Activated CD8-positive, alpha-beta memory T cell treated with anti-CD3 and anti-CD28 coated beads, Interleukin-2, amount 50 U/mL, for 24 hours (primary cell): ENCODE measurements around the gene CEP128.

ENCODE experiments used
- DNase-seq: peaks from one replicate; pipeline ENCODE4 v3.0.0-alpha.2; 2020; ENCODE audit errors: extremely low read depth

Gene CEP128

DNA sequence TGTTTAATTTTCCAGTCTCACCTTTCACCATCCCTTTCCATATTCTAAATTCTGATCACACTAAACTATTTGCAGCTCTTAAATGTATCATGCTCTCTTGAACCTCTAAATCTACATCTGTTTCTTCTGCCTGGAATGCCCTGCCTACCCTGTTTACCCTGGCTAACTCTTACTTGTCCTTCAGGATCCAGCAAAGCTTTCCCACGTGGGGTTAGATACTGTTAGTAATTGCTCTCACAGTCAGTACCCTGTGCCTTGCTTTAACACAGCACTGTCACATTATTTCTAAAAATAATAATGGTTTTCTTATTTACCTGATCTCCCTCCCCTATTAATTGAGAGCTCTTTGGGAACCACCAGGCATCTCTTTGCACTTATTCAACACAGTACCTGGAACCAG is 333.0 kb downstream of the CEP128 start:
- no peak for DNase-seq

DNA sequence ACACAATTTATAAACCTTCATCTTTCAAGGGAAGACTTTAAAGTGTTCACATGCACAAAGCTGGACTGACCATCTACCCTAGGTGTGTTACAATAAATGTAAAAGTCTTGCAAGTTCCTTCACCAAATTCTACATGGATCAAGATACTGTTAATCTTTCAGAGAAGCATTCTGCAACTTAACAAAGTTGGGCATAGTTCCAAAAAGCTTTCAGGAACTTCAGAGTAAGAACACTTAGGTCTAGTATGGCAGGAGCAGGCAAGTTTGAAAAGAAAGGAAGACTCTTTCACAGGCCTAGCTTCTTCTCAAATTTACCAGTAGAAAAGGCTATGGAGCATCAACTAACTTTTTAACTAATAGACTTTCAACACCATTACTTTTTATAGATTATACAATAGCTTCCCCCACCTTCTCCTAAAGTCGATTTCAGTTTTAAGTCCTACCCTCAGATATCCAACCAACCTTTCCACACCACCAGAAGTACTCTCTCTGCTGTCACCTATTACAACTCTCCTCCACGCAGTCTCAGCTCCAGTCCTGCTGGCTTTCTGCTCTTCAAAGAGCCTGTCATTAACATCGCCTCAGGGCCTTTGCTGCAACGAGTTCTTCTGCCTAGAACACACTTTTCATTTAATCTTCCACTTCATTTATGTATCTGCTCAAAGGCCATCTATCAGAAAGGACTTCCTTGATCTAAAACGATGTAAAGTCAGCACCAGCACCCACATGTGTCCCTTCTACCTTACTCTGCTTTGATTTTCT is 333.9 kb downstream of the CEP128 start:
- no peak for DNase-seq

DNA sequence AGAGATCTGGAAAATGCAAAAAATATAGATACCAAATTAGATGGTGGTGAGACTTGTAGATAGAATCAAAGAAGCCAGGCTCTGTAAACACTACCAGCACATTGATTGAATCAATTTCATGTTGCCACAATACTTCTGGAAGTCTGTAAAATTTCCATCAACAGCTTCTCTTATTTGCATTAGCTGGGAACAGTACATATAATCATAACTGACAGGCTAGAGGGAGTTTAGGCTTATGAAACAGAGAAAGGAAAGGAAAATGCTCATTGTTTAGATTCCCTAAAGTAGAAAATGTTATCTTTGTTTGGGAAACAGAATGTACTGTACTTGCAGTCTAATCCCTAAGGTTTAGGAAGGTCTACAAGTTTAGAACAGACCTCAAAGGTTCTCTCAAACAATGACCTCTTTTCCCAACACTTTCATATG is 335.2 kb downstream of the CEP128 start:
- DNase-seq = no peak

DNA sequence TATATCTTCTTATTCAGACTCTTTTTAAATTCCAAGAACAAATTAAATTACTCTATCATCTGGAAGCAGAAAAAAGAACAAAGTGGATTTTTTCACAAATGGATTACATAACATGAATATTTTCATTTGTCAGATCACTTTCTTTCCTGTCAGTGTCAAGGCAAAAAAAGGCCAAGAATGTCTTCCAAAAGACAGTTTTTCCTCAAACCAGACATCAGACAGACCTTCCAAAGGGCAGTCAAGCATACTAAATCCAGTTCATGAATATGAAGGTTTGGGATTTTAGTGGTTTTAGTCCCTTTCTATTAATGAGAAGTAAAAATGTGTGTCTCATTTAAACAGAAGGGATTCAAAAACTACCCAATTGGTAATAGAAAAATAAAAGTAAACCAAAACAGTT is 336.0 kb downstream of the CEP128 start:
- no peak for DNase-seq

DNA sequence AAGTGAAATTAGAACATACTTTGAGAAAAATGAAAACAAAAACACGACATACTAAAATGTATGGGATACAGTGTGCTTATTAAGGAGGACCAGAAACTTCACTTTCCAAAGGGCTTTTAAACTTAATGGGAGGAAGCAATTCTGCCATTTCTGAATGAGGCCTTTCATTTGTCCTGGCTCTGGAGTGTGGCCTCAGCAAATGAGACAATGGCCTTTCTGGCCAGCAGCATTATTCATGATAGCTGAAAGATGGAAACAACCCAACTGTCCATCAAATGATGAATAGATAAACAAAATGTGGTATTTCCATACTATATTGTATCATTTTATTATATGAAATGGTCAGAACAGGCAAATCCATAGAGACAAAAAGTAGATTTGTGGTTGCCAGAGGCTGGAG is 338.6 kb downstream of the CEP128 start:
- no peak for DNase-seq

DNA sequence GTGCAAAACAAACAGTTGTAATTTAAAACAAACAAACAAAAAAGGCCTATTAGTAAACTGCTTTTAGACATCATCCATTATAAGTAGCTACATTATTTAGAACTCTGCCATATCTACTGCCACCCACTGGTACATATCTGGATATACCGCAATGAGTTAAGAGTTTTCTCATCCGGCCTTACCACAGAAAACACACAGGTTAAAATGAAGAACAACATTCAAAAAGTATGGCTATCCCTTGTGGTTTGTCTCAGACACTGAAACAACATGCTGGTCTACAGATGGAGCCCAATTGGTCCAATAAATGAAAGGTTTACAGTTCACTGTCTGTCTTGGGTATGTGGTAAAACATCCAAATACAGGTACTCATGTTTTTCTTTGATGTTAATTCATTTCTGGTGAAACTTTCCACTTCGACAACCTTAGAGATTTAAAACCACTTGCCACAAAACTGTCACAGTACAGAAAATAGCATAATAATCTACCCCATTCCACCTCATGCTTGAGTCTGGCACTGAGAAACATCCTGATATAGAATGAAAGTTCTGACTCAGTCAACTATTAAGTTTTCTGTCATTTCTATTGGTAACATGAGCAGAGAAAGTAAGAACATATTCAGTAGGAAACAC is 354.3 kb downstream of the CEP128 start:
- no peak for DNase-seq

DNA sequence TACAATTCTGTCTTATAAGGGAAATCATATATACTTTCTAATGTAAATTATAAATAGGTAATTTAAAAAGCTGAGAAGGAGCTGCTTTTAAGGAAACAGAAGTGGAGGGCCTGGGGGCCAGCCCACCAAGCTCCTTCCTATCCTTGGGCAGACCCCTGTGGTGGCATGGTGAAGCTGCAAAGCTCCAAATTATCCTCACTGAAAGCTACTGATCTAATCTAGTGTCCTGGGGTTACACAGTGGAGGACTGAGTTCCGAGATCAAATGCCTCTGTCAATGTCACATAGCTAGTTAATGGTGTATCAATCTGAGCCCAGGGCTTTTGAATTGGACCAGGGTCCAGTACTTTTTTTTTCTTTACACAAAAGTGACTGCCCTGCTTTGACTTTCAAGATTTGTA is 355.4 kb downstream of the CEP128 start:
- DNase-seq = no peak

DNA sequence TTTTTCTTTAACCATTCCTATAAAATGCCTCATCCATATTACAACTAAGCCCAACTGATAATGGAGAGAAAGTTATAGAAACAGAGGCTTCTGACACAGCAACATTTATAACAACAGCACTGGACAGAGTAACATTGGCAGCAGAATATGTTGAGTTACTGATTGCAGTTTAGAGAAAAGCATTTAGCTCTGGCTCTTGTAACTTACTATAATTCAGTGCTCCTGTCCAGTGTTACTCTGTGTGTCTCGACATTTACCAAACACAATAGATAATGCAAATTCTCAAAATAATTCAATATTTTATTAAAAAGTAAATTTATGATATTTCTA is 356.1 kb downstream of the CEP128 start:
- DNase-seq = no peak

DNA sequence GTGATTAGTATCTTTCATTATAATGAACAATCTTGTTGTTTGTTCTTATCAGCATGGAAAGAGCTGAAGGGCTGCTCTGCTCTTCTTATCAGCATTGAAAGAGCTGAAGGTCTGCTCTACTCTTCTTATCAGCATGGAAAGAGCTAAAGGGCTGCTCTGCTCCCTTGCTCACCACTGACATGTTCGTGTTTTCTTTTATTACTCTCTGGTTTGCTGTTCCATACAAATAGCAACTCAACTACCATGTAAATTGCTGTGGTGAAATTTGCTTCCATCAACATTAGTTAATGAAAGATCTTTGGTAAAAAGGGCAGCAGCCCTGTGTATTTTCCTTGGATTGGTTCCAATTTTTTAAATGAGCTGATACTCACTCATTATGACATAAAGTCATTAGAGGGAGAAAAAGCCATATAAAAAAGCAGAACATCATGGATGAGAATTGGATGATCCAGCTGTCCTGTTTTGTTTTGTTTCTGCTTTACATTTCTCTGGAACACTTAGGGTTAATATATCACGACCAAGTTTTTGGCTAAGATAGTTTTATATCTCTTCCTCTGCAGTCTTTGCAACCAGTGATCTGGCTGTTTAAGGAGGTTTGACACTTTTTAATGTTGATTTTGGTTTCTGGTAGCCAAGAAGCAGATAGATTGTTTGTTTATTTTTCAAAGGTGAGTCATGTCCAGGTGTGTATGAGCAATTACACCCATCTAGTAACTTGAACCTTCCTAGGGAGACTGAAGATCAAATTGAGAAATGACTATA is 356.6 kb downstream of the CEP128 start:
- DNase-seq = no peak

DNA sequence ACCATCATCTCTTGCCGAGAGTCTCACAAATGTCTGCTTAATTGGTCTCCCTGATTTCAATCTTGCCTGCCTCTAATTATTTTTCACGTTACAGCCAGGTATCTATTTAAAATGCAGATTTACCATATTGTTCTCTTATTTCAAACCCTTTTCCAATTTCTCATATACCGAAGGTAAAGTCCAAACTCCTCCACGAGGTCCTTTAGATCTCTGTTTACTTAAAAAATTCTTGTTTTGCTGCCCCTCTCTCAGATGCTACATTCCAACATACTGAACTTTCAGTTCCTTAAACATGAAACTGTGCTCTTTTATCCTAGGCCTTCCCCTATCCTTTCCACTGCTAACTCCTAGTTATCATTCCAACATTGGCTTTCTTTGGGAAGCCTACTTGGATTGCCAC is 363.9 kb downstream of the CEP128 start:
- DNase-seq = no peak

DNA sequence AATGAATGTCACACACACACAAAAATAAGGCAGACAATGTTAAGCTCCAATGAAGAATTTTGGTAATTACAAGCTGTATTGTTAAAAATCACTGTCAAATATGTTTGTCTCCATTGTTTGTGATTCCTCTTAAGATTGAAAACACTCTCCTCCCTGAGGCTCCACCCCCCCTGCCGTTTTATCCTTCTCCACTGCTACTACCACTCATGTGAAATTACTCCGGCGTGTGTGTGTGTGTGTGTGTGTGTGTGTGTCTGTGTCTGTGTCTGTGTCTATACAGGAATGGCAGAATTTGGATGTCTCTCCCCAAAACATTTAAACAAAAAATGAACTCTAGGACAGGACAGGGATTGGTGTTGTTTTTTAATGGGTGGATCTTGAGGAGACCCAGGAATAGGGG is 365.1 kb downstream of the CEP128 start:
- no peak for DNase-seq

DNA sequence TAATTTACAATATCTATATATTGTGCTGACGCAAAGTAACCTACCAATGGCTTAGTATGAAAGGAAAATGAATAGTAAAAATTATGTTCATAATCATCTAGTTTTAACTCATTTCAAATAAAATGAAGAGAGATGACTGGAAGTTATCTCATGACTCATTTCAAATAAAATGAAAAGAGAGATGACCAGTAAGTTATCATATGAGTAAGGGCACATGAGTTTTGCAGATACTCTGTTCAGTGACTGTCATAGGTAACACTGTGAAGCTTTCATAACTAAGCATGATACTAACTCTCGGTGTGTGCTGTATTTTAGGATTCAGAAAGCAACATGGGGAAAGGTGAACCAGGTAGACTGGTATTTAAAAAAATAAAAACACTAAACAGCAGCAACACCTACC is 365.8 kb downstream of the CEP128 start:
- no peak for DNase-seq

DNA sequence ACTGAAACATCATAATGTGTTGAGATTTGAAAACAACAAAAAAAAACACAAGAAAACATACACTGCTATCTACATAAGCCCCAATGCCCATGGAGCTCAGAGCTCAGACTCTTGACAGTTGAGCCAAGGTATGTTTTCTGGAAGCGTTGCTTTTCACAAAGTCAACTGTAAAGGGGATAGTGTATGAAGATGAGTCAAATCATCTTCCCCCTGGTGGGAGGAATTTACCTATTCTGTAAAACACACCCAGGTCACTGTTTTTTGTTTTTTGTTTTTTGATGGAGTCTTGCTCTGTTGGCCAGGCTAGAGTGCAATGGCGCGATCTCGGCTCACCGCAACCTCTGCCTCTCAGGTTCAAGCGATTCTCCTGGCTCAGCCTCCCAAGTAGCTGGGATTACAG is 368.9 kb downstream of the CEP128 start:
- DNase-seq = no peak

DNA sequence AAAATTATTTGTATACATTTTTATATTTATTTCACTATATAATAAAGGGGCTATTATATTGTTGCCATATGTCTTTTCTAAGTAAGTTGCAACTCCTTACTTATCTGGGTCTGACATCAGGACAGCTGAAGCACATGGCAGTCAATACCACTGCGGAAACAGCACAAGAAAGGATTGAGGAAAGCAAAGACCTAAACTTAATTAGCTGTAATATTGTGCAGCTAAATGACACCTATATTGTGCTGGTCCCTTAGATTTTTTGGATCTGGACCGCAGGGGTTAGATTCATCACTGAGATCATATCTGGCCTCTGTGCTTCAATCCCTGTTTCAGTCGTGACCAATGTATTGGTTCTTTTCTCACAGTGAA is 370.6 kb downstream of the CEP128 start:
- no peak for DNase-seq

DNA sequence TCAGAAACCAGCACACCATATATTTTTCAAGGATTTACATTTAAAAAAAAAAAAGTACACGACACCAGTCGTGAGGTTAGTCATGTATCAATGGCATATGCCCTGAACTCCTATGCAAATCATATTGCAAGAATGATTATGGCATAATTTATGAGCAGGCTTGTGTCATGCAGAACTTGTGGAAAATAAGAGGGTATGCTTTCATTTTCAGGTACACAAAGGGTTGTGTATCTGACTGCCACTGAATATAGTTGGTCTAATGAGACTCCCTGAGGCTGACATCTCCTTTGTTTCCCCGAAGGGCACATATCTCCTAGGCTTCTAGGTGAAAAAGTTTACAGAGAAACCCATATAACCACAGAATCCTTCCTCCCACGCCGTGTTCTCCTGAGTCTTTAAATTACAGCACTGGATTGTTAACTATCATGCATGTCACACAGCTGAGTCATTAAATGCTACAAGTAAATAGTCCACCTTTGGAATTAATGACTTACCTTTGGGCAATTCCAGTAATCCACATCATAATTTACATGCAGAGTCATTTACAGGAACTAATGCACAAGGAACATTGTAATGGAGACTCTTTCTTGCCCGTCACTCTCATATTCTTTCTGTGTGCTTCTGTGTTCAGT is 373.5 kb downstream of the CEP128 start:
- DNase-seq = no peak

DNA sequence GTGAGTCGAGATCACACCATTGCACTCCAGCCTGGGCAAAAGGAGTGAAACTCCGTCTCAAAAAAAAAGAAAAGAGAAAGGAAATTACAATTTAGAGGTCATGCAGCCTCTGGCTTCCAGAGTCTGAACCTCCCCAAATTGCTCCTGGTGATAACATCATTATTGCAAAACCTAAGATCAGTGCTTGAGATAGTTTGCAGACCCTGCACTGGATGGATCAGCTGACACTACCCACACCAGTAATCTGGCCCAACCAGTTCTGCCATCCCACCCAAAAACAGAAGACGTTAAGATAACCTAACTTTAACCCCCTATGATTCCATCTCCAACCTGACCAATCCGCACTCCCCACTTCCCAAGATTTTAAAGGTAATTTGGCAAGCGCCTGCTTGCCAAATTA is 376.5 kb downstream of the CEP128 start:
- no peak for DNase-seq

DNA sequence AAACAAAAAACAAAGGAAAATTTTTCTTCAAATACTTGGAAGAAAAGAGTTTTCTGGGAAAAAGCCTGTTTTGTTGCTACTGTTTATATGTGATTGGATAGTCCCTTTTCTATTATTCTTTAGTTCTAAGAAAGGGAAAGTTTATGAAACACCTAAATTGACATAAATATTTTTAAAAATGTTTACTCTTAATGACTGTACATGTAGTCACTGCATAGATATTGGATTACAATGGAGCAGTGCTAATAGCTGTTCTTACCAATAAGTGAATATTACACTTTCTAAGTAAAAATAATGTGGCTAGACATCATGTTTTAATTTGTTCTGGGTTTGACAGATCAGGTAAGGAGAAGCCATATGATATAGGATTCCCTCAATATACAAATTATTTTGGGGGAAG is 377.5 kb downstream of the CEP128 start:
- no peak for DNase-seq

DNA sequence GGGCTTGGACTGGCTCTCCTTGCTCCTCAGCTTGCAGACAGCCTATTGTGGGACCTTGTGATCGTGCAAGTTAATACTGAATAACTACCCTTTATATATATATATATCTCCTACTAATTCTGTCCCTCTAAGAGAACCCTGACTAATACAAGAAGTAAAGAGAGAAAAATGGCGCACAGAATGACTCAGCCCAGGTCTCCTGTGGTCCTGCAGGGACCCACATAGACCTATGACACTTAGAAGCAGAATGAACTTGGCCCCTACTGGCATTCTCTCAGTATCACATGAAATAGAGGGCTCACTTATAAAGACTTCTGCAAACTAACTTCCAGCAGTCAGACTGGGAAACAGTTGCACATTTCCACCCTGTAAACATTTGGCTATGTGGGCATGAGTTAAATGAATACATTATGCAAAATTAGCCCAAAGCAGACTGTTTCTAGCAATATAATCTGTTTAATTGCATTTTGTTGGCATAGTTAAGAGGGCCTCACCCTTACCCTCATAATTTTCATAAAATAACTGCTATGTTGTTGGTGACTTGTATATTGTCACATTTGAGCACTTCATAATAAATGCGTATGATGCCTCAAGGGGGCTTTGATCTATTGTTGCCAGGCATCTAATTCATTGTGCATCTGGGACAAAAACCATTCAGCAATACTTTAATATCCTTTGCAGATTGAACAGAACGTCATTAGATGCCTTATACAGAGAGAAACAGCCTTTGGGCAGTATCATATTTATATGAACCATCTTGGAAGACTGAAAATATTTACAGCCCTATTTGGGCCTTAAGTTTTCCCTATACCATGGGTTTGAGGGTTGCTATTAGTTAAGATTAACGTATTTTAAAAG is 380.5 kb downstream of the CEP128 start:
- DNase-seq = no peak

DNA sequence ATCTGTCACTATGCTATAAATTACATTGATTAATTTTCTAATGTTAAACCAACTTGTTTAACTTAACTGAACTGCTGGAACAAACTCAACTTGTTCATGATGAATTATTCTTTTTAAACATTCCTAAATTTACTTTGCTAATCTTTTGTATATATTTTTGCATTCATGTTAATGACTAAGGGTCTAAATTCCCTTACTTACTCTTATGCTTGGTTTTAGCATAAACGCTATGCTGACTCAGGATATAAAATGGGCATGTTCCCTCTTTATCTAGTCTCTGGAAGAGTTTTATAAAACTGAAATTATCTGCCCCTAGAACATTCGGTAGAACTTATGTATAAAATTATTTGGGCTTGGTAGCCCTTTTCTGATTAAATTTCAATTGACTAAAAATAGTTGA is 387.4 kb downstream of the CEP128 start:
- no peak for DNase-seq

DNA sequence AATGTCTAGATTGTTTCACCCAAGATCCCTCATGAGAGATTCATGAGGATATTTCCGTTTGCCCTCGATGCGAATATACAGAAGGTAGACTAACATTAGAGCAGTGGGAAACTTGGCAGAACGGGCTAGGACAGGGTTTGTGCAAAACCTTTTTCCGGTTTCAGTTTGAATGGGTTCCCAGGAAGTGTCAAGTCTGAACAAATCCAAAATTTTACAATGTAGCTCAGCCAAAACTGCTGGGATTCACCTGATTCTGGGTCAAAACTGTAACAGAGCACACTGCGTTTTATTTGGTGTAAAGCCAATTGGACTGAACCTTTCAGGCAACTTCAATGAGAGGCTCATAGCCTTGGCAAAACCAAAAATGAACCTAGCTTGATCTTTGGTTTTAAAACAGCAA is 392.4 kb downstream of the CEP128 start:
- DNase-seq = no peak

DNA sequence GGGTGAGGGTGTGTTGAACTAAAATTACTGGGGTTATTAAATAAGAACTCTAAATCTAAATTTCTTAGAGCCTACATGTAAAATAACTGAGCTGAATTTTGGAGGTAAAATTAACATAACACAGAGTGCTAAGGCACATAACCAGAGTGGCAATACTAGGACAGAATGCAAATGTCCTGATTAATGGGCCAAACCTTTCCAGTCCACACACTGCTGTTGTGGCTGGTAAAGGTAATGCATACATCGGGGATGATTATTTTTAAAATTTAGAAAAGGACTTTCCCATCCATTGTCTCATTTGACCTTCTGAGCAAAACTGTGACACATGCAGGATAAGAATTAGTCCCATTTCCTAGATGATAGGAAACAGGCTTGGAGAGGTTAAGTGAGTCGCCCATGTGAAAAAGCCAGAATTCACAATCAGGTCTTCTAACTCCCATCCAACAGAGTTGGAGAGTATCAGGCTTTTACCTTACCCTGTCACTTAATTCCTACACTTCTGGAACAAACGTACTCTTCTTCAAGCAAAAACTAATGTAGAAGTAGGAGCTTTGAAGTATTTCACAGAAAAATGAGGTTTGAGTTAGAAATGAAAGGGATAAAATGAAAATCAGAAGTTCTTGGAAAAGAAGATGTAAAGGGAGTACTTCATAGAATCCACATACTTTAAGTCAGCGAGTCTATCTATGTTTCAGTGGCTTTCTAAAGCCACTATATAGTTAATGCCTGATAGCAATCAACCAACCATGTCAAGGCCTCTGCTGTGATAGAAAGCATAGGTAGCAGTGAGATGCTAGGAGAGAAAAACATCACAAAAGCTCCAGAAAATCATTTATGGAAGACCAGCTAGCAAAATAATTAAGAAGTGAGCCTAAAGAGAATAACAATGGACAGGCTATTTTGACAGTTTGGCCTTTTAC is 395.3 kb downstream of the CEP128 start:
- DNase-seq = no peak
